Vagina (tissue), 2 donors: ENCODE data around the gene PTRHD1.

Source experiments
- POLR2A ChIP-seq, 2 donors: fragments of 450-650 bp; IDR thresholded peaks; one replicate each; pipeline ENCODE4 v1.6.1; 2017; ENCODE audit warnings: antibody characterized with exemption in 2 of 2, mild to moderate bottlenecking in 2 of 2, moderate library complexity in 2 of 2
- POLR2AphosphoS5 ChIP-seq, 2 donors: sonication (generic); formaldehyde crosslinking; IDR thresholded peaks; one replicate each; pipeline ENCODE4 v1.9.0; 2017; ENCODE audit warnings: antibody characterized with exemption in 2 of 2, mild to moderate bottlenecking in 2 of 2, low read depth in 1 of 2; ENCODE audit not compliant: insufficient read depth in 1 of 2
- TF ChIP-seq, protein P1 (sequence below), 3 experiments: fragments of 450-650 bp in 2 of 3; fragments of 200-600 bp in 1 of 3; sonication (generic) in 1 of 3; IDR thresholded peaks; one replicate each; pipeline ENCODE4 v1.5.1; 2017 to 2019; ENCODE audit warnings: antibody characterized with exemption in 3 of 3, mild to moderate bottlenecking in 2 of 3, moderate library complexity in 2 of 3

DNA sequence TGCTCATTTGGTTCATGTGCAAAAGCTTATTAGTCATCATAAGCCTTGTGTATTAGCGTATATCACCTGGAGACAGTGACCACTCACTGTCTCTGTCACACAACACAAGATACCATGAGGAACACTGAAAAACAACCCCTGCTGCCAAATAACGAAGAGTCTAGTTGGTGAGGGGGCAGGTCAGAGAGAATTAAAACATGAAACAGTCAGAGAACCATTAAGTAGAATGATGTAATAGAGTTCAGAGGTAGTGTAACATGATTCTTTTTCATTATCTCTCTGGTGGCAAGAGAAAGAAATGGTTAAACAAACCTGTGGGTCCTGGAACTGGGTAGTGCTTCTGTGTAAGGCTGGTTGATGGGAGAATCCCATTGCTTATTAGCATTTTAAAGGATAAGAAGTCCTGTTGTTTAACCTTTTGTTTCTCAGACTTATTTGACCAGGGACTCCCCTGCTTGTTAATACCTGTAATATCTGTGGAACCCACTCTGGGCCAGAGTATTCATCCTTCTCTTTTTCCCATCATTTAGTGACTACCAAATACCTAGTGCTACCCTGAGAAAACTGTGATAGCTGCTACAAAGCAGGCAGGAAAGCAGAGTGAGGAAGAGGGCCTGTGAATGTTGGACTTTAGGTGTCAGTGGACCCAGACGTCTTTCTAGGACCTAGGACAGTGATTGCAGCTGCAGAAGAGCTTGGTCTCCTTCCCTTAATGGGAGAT is 38.0 kb downstream of the PTRHD1 start:
- TF ChIP-seq, protein P1, sequence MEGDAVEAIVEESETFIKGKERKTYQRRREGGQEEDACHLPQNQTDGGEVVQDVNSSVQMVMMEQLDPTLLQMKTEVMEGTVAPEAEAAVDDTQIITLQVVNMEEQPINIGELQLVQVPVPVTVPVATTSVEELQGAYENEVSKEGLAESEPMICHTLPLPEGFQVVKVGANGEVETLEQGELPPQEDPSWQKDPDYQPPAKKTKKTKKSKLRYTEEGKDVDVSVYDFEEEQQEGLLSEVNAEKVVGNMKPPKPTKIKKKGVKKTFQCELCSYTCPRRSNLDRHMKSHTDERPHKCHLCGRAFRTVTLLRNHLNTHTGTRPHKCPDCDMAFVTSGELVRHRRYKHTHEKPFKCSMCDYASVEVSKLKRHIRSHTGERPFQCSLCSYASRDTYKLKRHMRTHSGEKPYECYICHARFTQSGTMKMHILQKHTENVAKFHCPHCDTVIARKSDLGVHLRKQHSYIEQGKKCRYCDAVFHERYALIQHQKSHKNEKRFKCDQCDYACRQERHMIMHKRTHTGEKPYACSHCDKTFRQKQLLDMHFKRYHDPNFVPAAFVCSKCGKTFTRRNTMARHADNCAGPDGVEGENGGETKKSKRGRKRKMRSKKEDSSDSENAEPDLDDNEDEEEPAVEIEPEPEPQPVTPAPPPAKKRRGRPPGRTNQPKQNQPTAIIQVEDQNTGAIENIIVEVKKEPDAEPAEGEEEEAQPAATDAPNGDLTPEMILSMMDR (IDR thresholded peaks at IDR 0.05), result no peak
- no peak for TF ChIP-seq POLR2A (IDR thresholded peaks at IDR 0.05)
- TF ChIP-seq POLR2AphosphoS5 (IDR thresholded peaks at IDR 0.05; ENCODE audit: insufficient read depth in 1 of 2, low read depth in 1 of 2), result no peak
